ENCODE results near the gene STK24.
"Not testable (repeated sequence)": the region's sequence is repeated elsewhere in the genome, so short reads cannot be mapped to it uniquely, and the experiment has no call there.

STK24 gene

GRCh38 chr13:98434060-98434459, 142.8 kb downstream of the STK24 start:
- DNase-seq (ENCODE audit: low spot score): no peak

- no peak for DNase-seq (ENCODE audit: low spot score)
These were observed 143.3 kb downstream of the STK24 start for GRCh38 chr13:98433654-98434053.

DNA sequence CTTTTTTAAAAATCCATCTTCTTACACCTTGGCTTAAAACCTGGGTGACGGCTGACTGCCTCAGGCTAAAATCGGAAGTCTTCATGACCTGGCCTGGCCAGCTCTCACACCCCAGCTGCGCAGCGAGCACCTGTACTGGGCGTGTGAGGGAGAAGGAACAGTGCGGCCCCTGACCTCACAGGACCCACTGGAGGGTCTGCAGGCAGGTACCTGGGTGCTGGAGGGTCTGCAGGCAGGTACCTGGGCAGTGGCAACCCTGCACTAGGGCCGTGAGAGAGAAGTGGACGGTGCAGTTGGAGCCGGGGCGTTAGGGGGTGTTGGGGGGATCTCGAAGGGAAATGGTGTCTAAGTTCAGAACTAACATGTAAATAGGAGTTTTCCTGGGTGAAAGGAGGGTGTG, 144.3 kb downstream of the STK24 start:
- DNase-seq (ENCODE audit: low spot score): no peak

- DNase-seq (ENCODE audit: low spot score): no peak
These were observed 146.8 kb downstream of the STK24 start for GRCh38 chr13:98429977-98430736.

DNA sequence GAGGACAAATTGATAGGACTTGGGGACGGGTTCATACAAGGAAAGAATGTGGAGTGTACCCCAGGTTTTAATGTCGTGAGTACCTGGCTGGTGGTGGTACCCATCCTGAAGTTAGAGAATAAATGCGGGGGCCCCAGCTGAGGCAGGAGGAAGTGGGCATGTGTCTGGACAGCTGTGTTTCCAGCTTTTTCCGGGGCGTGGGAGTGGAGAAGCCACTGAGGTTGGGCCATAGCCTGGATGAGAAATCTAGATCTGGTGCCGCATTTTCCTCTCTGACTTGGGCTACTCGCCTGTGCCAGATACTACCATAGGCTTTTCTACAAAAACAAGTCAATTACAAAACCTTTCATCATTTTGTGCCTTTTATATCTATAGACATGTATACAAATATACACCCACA, 147.4 kb downstream of the STK24 start:
- DNase-seq (ENCODE audit: low spot score): no peak

- no peak for DNase-seq (ENCODE audit: low spot score)
These were observed 147.8 kb downstream of the STK24 start for GRCh38 chr13:98429081-98429480.

DNA sequence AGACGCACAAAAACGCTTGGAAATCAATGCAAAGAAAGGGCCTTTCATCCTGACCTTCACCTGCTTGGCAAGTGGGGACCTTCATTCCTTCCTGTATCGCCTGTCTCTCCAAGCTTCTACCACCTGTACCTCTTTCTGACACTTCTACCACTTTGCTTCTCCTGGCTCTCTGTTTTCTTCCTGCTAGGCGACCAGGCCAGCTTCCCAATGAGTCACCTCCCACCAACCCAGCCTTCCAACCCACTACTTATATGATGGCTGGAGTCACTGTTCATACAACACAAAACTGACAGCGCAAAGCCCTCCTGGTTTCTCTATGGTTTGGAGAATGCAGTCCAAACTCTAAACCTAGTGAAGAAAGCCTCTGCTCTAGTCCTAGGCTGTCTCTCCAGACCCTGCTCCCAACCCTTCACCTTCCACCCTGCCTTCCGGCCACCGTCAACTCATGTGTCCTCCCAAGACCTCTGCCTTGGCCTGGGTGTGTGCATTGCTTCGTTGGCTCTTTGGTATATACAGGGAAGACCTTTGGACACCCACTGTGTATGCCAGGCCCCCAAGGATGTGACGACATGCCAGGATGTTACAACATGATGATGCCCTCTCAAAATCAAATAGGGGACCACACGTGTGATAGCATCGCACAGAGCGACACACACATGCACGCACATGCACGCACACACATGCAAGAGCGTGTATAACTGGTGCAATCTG, 148.5 kb downstream of the STK24 start:
- no peak for DNase-seq (ENCODE audit: low spot score)

DNA sequence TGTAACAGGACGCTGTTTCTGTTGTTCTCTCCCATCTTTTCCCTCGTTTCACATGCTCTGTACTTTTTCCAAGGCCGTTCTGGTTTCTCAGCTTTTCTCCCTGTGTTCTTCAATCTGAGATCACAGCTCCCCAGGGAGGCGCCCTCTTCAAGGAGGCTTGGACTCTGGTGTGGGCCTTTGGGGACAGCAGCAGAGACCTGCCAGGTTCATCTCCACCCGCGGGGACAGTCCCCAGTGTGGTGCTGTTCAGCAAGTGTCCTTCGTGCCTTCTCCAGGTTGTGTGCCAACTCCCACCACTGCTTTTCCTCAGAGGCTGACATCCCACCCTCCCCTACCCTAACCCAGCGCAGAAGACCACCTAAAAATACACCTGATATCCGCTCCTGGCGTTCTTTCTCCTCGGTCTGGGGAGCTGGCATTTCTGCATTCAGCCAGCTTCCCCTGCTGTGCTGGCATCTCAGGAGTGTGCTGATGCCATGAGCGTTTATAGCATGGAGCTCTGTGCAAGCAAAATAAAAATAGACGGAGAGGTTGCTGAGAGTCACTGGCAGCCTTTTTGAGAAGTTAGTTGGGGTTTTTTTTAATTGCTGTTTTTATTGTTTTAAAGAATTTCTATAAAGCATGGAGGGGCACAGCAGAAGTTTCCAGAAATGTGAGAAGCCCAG, 149.4 kb downstream of the STK24 start:
- no peak for DNase-seq (ENCODE audit: low spot score)

DNA sequence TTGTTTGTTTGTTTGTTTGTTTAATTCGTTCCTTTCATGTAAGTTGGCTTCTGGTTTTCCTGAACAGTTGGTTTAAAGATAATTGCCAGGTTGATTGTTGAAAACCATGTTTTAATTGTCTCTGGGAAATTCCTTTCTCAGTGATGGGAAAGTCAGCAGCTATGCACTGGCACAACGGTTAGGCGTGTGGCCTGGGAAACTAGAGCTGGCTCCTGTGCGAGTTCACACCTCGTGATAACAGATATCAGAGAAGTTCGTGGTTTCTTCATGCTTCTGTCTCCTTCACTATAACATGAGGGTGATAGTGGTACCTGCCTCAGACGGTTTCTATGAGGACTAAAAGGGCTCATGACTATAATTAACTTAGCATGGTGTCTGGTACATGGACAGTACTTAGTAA, 153.5 kb downstream of the STK24 start:
- DNase-seq (ENCODE audit: low spot score): no peak

GRCh38 chr13:98422046-98422445, 154.9 kb downstream of the STK24 start:
- no peak for DNase-seq (ENCODE audit: low spot score)

GRCh38 chr13:98420554-98421175, 156.2 kb downstream of the STK24 start:
- no peak for DNase-seq (ENCODE audit: low spot score)

DNA sequence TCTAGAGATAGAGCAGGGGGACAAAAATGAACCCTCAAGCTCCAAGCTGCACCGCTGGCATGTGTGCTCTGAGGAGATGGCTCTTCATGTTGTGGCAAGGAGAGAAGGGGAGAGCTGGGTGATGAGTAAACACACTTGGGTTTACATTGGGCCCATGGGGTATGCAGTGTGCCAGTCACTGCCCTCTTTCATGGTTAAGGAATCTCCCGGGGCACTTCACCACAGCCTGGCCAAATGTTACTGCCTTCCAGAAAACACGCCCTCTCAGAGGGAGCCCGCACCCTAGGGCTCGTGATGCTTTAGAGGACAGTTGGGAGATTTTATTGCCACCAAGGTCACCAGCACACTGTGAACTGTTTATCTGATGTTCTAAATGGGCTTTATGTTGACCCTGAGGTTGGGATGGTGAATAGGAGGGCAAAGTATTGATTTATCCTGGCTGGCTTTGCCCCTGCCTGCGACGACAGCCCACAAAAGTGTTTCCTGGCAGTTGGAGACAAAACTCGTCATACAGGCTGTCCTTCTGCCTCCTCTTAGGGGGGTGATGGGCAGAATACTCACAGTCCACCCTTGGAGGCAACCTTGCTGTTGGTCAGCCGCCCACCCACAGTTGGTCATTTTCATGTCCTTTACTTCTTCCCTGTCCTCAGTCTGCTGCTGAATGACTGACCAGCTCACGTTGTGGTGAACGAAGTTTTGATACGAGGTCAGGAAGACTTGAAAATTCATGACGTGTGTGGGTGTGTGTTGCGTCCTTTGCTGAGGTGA, 156.9 kb downstream of the STK24 start:
- DNase-seq (ENCODE audit: low spot score): no peak

- no peak for DNase-seq (ENCODE audit: low spot score)
These were observed 160.5 kb downstream of the STK24 start for GRCh38 chr13:98416408-98416807.

DNA sequence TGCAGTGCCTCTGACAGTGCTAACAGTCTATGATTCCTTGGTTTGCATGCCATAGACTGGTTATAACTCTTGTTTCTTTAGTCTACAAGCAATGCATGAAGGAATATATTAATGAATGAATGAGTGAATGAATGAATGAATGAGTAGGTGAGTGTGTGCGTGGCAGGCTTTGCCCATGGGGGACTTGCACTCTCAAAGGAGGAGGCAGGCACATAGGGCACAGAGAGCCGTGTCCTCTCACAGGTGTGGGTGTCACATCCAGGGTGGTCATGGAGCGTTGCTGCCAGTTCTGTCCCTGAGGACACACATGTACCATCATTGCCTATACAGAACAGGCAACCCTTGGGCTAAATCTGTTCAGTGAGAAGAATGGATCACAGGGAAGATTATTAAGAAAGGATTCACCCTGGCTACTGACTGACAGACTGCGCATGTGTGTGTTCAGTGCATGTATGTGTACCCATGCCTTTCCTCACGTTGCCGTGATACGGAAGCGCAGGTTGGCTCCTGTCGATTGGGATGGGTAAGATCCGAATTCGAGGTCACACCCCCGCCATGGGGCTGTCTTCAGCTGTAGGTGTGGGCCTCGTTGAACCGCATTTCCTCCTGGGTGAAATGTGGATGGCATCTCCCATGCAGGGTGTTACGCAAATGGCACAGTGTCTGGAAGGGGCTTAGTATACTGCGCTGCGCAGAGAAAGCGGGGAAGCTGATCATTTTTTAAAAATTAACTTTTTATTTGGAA, 161.4 kb downstream of the STK24 start:
- no peak for DNase-seq (ENCODE audit: low spot score)

DNA sequence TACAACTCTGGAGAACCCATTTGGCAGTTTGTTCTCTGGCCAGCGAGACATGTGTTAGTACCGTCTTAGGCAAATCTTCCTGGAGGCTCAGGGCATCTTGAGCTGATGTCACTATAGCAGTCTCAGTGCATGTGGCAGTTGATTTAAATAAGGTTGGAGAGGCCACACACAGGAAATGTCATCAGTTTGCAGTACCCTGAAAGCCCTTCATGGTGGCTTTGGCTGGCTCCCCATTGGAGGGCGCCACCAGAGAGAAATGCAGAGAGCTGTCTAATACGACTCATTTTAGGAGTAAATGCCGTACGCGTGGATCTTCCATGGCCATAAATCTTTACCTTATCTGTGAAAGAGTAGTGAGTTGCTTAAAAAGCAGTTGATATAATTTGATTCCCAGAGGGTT, 163.1 kb downstream of the STK24 start:
- no peak for DNase-seq (ENCODE audit: low spot score)

GRCh38 chr13:98413278-98413677, 163.6 kb downstream of the STK24 start:
- DNase-seq (ENCODE audit: low spot score): not testable (repeated sequence)

DNA sequence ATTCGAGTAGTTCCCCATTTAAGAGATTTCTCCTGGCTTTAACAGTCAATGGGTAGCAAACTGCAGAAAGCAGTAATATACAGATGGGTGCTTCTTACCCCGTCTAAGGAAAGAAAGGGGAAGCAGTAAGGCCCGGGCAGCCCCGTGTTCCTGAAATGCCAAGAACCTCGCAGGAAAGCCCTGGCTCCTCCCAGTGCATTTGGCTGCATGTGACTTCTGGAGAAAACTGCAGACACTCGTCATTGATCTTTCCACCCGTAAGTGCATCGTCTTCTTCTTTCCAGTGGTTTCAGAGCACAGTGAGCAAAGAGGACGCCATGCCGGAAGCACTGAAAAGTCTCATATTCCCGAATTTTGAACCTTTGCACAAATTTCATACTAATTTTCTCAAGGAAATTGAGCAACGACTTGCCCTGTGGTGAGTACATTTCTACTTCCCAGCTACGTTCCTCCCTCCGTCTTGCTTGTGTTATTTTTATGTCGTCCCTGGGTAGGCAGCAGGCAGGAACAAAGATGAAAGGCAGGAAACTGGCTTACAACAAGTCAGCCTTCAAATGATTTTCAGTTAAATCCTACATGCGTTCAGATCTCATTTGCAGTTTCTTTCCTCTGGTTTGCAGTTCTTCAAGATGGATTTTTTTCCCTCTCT, 165.2 kb downstream of the STK24 start:
- no peak for DNase-seq (ENCODE audit: low spot score)

DNA sequence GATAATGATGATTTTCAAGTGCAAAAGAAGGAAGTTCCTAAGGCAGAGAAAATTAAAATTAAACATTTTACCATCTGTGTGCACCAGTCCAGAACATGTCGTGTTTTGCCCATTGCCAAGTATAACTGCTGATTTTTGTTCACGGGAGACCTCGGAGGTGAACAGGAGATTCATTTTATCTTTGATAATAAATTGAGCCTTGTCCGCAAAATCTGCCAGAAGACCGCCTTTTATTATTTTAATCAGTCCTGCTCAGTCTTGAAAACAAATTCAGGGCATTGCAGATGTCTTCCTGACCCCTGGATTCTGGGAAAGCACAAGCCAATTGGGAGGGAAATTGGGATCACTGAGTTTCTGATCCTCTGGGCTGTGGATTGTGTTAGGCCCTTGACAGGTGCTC, 165.9 kb downstream of the STK24 start:
- no peak for DNase-seq (ENCODE audit: low spot score)

DNA sequence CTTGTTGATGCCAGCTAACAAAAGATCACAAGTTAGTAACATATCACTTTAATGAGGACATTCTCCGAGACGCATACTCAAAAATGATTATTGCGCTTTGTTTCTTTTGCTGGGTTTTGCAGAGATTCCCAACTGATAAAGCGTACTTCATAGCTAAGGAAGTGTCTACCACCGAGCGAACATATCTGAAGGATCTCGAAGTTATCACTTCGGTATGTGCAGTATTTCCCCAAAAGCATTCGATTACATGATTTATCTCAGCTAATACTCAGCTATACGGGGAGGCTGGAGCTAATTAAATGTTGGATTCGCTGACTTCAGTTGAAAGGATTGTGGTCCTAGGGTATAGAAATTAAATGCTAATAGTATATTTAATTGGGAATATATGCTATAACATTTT, 166.3 kb downstream of the STK24 start:
- no peak for DNase-seq (ENCODE audit: low spot score)

DNA sequence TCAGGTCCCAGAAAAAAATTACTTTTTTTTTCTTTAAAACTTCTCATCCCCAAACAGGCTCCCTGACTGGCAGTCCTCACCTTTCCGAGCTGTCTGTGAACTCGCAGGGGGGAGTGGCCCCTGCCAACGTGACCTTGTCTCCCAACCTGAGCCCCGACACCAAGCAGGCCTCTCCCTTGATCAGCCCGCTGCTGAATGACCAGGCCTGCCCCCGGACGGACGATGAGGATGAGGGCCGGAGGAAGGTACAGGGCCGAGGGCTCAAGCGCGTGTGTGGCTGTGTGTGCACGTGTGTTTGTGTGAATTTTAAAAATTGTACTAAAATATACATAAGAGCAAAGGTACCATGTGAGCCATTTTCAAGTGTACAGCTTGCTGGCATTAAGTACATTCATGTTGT, 167.6 kb downstream of the STK24 start:
- DNase-seq (ENCODE audit: low spot score): no peak

DNA sequence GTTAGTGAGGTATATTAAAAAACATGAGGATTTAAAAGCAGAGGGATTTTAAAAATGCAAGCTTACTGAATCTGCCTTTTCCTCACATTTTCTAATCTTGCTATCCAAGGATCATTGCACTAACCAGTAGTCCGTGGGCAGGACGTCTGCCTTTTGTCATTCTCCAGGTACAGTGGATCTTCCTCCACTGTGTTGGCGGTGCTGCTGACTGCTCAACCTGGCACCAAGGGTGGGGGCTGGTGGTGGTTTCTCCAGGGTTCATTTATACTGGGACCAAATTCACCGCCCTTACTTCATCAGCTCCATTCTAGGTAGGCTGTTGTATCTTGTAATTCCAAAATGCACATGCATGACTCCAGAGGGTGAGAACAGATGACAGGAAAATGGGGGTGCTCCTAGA, 169.3 kb downstream of the STK24 start:
- no peak for DNase-seq (ENCODE audit: low spot score)
